Activated CD4-positive, CD25-positive, alpha-beta regulatory T cell treated with anti-CD3 and anti-CD28 coated beads, Interleukin-2, amount 50 U/mL, for 72 hours (primary cell): Measurements from ENCODE around the gene CDH4.

Source experiments
- DNase-seq: peaks from one replicate; pipeline ENCODE4 v3.0.0; 2021

The CDH4 gene

DNA sequence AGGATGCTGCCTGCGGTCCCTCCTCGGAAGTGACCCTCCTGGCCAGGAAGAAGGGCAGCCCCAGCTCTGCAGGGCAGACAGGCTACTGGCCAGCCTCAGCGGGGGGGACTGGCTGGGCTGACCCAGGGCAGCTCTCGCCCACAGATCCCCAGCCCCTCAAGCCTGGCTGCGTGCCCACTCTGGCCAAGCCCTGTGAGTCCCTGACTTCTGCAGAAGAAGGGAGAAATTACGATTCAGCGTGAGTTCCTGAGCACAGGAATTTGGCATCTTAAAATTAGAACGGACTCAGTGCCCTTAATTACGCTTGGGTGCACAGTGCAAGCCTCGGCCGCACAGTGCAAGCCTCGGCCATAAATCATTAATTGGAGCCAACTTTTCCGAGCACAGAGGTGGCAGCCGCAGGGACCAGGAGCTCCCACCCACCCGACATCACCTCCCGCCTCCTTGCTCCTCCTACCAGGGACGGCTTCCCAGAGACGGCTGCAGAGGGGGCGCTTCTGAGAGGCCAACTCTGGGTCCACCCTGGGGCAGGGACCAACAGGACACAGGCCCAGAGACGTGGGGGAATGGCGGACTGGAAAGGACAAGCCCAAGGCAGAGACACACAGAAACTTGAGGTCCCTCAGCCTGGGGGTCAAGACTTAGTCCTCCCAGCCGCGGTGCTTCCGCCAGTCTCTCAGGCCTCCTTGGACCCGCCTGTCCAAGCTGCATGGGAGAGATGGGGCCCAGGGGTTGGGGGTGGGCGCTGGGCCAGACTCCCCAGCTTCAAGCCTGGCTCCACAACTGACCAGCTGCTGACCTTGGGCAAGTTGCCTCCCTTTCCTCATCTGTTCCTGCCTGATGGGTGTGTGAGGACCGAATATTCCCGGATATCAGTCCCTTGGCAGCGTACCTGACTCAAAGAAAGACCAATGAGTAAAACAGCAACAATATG is 648.2 kb downstream of the CDH4 start:
- no peak for DNase-seq

DNA sequence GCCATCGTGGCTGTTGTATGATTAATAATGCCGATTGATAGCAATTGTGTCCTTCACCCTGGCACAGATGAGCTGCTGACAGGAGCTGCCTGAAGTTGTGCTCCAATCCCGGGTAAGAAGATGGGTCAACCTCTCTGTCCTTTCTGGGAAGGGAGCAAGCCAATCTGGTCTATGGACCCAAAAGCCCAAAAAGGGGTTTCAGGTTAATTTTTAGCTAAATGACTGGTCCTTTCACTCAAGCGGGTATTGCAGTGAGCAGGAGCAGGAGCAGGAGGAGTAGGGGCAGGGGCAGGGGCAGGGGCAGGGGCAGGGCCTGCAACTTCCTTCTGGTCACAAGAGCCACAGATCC is 648.9 kb downstream of the CDH4 start:
- no peak for DNase-seq

- DNase-seq, result no peak
Observed at GRCh38 chr20:61901392-61902220, 649.5 kb downstream of the CDH4 start.

DNA sequence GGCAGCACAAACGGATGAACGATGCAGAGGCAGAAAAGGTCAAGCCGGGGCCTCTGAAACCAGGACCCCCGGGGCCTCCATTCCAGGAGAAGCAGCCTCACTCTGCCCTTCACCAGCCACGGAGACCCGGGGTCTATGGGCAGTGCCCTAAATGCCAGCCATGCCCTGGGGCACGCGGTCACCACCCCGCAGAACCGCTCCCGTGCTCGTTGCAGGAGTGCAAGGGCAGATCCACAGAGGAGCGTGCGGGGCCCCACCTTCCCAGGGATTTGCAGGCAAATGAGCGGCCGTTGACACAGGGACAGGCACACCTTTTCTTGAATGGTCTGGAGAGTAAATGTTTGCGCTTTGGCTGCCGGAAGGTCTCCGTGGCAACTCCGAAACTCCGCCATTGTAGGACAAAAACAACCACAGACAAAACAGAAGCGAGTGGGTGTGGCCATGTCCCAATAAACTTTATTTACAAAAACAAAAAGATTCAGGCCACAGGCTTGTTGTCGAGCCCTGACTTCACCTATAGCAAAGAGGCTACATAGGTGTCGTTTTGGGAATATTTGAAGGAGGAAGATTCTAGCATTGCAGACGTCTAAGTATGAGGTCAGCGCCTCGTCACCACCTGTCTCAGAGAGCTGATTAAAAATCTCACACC is 650.3 kb downstream of the CDH4 start:
- DNase-seq, result no peak

GRCh38 chr20:61903575-61904340 is 651.7 kb downstream of the CDH4 start:
- DNase-seq, result no peak

GRCh38 chr20:61904456-61904855 is 652.4 kb downstream of the CDH4 start:
- DNase-seq, result no peak

DNA sequence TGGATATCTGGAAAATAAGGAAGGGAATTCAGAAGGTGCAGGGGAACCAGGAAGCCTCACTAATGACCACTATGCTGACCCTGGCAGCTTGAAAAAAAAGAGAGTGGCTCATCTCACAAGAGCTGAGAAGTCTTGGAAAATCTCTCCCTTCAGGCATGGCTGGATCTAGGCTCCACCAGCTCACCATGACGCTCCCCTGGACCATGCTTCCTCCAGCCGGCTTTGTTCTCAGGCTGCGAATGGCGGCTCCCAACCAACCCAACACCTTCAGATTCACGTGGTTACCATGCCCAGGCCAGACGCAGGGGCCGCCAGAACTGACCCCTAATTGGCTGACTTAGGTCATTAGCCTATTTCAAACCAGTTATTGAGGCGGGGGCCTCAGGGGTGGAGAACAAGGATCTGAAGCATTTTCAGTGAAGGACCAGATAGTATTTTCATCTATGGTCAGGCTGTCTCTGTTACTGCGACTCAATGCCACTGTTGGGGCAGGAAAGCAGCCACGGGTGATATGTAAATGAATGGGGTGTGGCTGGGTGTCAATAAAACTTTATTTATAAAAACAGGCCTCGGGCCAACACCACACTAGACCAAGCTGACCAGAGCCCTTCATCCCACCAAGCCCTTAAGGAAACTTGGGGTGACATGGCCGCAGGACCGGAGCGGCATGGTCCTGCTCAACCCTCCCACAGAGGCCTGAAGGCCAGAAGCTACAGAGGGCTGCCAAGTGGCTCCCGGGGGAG is 653.9 kb downstream of the CDH4 start:
- DNase-seq, result no peak

- no peak for DNase-seq
Observed at GRCh38 chr20:61907081-61907891, 655.2 kb downstream of the CDH4 start.

- DNase-seq, result no peak
Observed at GRCh38 chr20:61908057-61909026, 656.3 kb downstream of the CDH4 start.

- no peak for DNase-seq
Observed at GRCh38 chr20:61909028-61909427, 657.0 kb downstream of the CDH4 start.

- no peak for DNase-seq
Observed at GRCh38 chr20:61909821-61910220, 657.8 kb downstream of the CDH4 start.

GRCh38 chr20:61911824-61912223 is 659.8 kb downstream of the CDH4 start:
- no peak for DNase-seq

DNA sequence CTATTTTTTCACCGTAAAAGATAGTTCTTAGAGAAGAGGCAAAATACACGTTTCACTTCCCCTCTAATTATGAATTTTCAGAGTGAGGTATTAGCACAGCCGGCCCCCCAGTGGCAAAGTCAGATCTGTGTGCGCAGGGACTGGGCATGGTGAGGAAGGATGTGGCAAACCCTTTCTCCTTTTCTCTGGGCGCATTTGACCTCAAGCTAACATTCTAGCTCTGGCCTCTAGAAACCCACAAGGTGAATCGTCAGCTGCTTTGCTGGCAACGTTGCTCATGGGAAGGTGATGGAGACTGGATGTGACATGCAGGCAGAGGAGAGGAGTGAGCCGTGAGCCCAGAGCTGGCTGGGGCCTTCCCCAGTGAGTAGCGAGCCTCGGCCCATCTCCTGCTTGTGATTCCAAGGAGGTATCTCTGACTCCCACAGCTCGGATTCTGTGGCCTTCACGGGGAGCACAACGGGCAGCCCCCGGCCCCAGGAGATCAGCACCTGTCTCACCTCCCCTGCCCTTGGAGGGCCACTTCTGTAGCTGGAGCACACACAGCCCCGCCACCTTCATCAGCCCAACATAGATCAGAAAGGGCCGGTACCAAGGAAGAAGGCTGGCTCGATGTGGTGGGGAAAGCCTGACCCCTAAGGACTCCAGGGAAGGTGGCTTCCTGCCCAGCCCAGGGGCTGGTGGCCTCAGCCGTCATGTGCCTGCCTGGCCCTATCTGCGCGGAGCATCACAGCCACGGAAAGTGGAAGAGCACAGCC is 660.8 kb downstream of the CDH4 start:
- no peak for DNase-seq

- no peak for DNase-seq
Observed at GRCh38 chr20:61913423-61914225, 661.6 kb downstream of the CDH4 start.

- DNase-seq, result no peak
Observed at GRCh38 chr20:61915101-61915500, 663.0 kb downstream of the CDH4 start.

DNA sequence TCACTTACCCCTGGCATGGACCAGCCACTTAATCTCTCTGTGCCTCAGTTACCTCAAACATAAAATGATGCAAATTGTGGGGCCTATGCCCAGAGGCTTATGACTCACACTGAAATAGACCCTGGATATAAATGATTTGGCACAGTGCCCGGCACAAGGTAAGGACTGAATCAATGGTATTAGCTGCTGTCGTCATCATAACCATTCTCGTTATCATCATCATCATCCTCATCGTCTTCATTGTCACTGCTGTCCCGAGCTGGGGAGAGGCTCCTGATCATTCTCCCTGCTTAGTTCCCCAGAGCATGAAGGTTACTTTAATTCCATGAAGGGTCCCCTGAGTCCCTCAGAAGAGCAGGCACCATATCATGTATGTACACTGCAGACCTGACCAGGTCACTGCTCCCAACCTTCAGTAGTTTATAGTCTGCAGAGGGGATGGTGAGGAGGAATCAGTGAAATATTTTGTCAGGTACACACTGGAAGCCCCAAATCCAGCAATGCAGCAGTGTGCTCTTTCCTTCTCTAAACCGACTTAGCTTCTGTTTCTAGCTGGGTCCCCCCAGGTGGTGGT is 664.3 kb downstream of the CDH4 start:
- DNase-seq, result no peak

- DNase-seq, result no peak
Observed at GRCh38 chr20:61917474-61918145, 665.5 kb downstream of the CDH4 start.
